Loucy (cell line): ENCODE measurements around the gene C1QTNF5.

Source experiments
- EZH2phosphoT487 ChIP-seq: fragments of 200-600 bp; IDR thresholded peaks from 2 replicates; pipeline ENCODE4 v1.6.1; 2018; ENCODE audit warnings: antibody characterized with exemption, mild to moderate bottlenecking, moderate library complexity, borderline replicate concordance
- TF ChIP-seq, protein P1 (sequence below): fragments of 200-600 bp; sonication (generic); conservative IDR thresholded peaks from 2 replicates; pipeline ENCODE4 v1.5.1; 2014; ENCODE audit warnings: mild to moderate bottlenecking, antibody characterized with exemption, low read length

DNA sequence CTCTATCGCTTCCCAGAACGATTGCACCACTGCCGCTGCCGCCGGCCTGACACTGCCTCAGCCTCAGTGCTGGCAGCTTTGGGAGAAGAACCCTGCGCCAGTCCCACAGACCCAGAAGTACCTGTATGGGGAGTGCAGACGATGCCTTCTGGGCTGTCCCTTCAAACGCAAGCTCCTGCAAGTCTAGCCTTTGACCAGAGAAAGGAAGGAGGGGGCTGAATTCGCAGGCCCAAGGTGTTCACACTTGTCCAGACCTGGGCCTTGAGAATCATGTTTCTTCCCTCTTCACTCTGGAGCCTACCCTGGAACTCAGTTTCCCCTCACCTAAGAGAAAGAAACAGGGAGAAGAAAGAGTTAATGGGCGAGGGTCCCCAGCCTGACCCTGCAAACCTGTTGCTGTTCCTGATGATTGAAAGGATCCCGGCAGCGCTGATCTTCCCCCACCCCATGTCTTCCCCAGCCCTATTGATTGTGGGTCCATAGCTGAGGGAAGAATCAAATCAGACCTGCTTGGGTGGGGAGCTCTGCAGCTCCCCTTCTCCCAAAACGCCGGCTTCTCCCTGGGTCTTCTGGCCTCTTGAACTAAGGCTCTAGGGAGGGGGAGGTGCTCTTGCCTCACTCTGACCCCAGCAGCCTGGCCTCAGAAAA is 23.0 kb downstream of the C1QTNF5 start:
- no peak for TF ChIP-seq EZH2phosphoT487
- TF ChIP-seq, protein P1, sequence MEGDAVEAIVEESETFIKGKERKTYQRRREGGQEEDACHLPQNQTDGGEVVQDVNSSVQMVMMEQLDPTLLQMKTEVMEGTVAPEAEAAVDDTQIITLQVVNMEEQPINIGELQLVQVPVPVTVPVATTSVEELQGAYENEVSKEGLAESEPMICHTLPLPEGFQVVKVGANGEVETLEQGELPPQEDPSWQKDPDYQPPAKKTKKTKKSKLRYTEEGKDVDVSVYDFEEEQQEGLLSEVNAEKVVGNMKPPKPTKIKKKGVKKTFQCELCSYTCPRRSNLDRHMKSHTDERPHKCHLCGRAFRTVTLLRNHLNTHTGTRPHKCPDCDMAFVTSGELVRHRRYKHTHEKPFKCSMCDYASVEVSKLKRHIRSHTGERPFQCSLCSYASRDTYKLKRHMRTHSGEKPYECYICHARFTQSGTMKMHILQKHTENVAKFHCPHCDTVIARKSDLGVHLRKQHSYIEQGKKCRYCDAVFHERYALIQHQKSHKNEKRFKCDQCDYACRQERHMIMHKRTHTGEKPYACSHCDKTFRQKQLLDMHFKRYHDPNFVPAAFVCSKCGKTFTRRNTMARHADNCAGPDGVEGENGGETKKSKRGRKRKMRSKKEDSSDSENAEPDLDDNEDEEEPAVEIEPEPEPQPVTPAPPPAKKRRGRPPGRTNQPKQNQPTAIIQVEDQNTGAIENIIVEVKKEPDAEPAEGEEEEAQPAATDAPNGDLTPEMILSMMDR: no peak
